ENCODE results near the gene ZMPSTE24. TPM values are rescaled to one million over a fixed set of nuclear protein-coding genes. Genes with fewer than 3 reads are reported as not detected.

Gene ZMPSTE24
- total RNA-seq, 1 donor from 2014 or later, result 25.8 TPM

- no peak for ATAC-seq
These were observed 6.3 kb downstream of the ZMPSTE24 start for GRCh38 chr1:40264354-40264781.

- ATAC-seq, result no peak
These were observed 7.3 kb downstream of the ZMPSTE24 start for GRCh38 chr1:40265298-40265697.

GRCh38 chr1:40265919-40266318, 7.9 kb downstream of the ZMPSTE24 start:
- ATAC-seq, result no peak

- ATAC-seq, result no peak
These were observed 8.9 kb downstream of the ZMPSTE24 start for GRCh38 chr1:40266786-40267535.

- peak; percentile 71 for ATAC-seq
These were observed 9.7 kb downstream of the ZMPSTE24 start for GRCh38 chr1:40267767-40268187.

GRCh38 chr1:40268211-40268610, 10.2 kb downstream of the ZMPSTE24 start:
- ATAC-seq, result no peak

GRCh38 chr1:40270152-40270834, 12.3 kb downstream of the ZMPSTE24 start:
- peak; percentile 41 for ATAC-seq

- ATAC-seq, result no peak
These were observed 14.7 kb downstream of the ZMPSTE24 start for GRCh38 chr1:40272653-40273213.

- ATAC-seq, result no peak
These were observed 15.6 kb downstream of the ZMPSTE24 start for GRCh38 chr1:40273547-40274166.

GRCh38 chr1:40274331-40274730, 16.3 kb downstream of the ZMPSTE24 start:
- no peak for ATAC-seq

- ATAC-seq, result no peak
These were observed 18.1 kb downstream of the ZMPSTE24 start for GRCh38 chr1:40276122-40276521.

GRCh38 chr1:40281853-40282252, 23.8 kb downstream of the ZMPSTE24 start:
- ATAC-seq, result no peak

GRCh38 chr1:40291293-40291692, 33.3 kb downstream of the ZMPSTE24 start:
- ATAC-seq, result no peak

GRCh38 chr1:40299366-40300248, 41.6 kb downstream of the ZMPSTE24 start:
- no peak for ATAC-seq

GRCh38 chr1:40300249-40300567, 42.2 kb downstream of the ZMPSTE24 start:
- ATAC-seq, result no peak

- no peak for ATAC-seq
These were observed 42.6 kb downstream of the ZMPSTE24 start for GRCh38 chr1:40300651-40301050.

GRCh38 chr1:40301066-40301465, 43.0 kb downstream of the ZMPSTE24 start:
- no peak for ATAC-seq

- ATAC-seq, result no peak
These were observed 43.7 kb downstream of the ZMPSTE24 start for GRCh38 chr1:40301541-40302299.

- ATAC-seq, result no peak
These were observed 44.4 kb downstream of the ZMPSTE24 start for GRCh38 chr1:40302475-40302874.

GRCh38 chr1:40303051-40303771, 45.2 kb downstream of the ZMPSTE24 start:
- ATAC-seq, result peak; percentile 68

- no peak for ATAC-seq
These were observed 45.8 kb downstream of the ZMPSTE24 start for GRCh38 chr1:40303790-40304189.
